GM23338 (cell line): ENCODE data around the gene ESR1. TPM values are rescaled to one million over a fixed set of nuclear protein-coding genes. Genes with fewer than 3 reads are reported as not detected.

Experiments used
- ATAC-seq: fragments of 200-7000 bp; cut with Tn5 transposase; 3 replicates; pipeline ENCODE4 v1.9.1; 2020
- DNase-seq: peaks from one replicate; pipeline ENCODE4 v3.0.0-alpha.2; 2015; ENCODE audit warnings: low spot score
- H2AFZ ChIP-seq: fragments of 200-600 bp; sonication (generic); 2 replicates; pipeline ENCODE4 v1.8.0; 2016; ENCODE audit warnings: antibody characterized with exemption, mild to moderate bottlenecking, moderate library complexity
- H3F3A ChIP-seq: fragments of 200-600 bp; sonication (generic); replicated peaks from 2 replicates; pipeline ENCODE4 v1.8.0; 2017; ENCODE audit warnings: antibody characterized with exemption, mixed run types, low read depth
- H3K27ac ChIP-seq: fragments of 200-600 bp; sonication (generic); 2 replicates; pipeline ENCODE4 v1.6.1; 2016; ENCODE audit warnings: low read depth
- H3K27me3 ChIP-seq: fragments of 200-600 bp; sonication (generic); 2 replicates; pipeline ENCODE4 v1.8.0; 2016; ENCODE audit warnings: mild to moderate bottlenecking, mixed run types, moderate library complexity; ENCODE audit not compliant: insufficient read depth
- H3K36me3 ChIP-seq: fragments of 200-600 bp; sonication (generic); 2 replicates; pipeline ENCODE4 v1.8.0; 2016; ENCODE audit warnings: mild to moderate bottlenecking; ENCODE audit not compliant: insufficient read depth
- H3K4me1 ChIP-seq: fragments of 200-600 bp; sonication (generic); 2 replicates; pipeline ENCODE4 v1.8.0; 2016; ENCODE audit warnings: mild to moderate bottlenecking, moderate library complexity; ENCODE audit not compliant: insufficient read depth
- H3K4me2 ChIP-seq: fragments of 200-600 bp; sonication (generic); 2 replicates; pipeline ENCODE4 v1.7.1; 2017; ENCODE audit warnings: mixed run types
- H3K4me3 ChIP-seq: fragments of 200-600 bp; sonication (generic); 2 replicates; pipeline ENCODE4 v1.6.1; 2016; ENCODE audit warnings: mixed run types
- H3K79me2 ChIP-seq: fragments of 200-600 bp; sonication (generic); replicated peaks from 2 replicates; pipeline ENCODE4 v1.8.0; 2017; ENCODE audit warnings: mild to moderate bottlenecking; ENCODE audit not compliant: insufficient read depth
- H3K9me2 ChIP-seq: fragments of 200-600 bp; sonication (generic); 2 replicates; pipeline ENCODE4 v1.8.0; 2017; ENCODE audit not compliant: insufficient read depth
- H4K20me1 ChIP-seq: fragments of 200-600 bp; sonication (generic); replicated peaks from 2 replicates; pipeline ENCODE4 v1.8.0; 2017; ENCODE audit warnings: mild to moderate bottlenecking; ENCODE audit not compliant: insufficient read depth
- H3K27ac Mint-ChIP-seq: 2 replicates; pipeline ENCODE4 v1.8.0; 2020; ENCODE audit warnings: inconsistent platforms, mild to moderate bottlenecking, moderate library complexity, mixed read lengths
- H3K27me3 Mint-ChIP-seq: 3 replicates; pipeline ENCODE4 v1.8.0; 2022; ENCODE audit warnings: low read depth, mild to moderate bottlenecking, moderate library complexity, mixed read lengths, inconsistent platforms; ENCODE audit not compliant: insufficient read depth, poor library complexity
- H3K36me3 Mint-ChIP-seq: 3 replicates; pipeline ENCODE4 v1.8.0; 2021; ENCODE audit warnings: low read depth, mild to moderate bottlenecking, inconsistent platforms, moderate library complexity, mixed read lengths
- H3K4me1 Mint-ChIP-seq: 3 replicates; pipeline ENCODE4 v1.8.0; 2020; ENCODE audit warnings: mild to moderate bottlenecking, inconsistent platforms, mixed read lengths
- H3K4me3 Mint-ChIP-seq: 3 replicates; pipeline ENCODE4 v1.8.0; 2021; ENCODE audit warnings: moderate library complexity, mild to moderate bottlenecking, inconsistent platforms, mixed read lengths
- H3K9me3 Mint-ChIP-seq: 3 replicates; pipeline ENCODE4 v1.8.0; 2020; ENCODE audit warnings: moderate library complexity, mild to moderate bottlenecking, inconsistent platforms, mixed read lengths
- CREB1 ChIP-seq: fragments of 250-450 bp; sonication (Bioruptor Pico); IDR thresholded peaks from 2 replicates; pipeline ENCODE4 v1.5.0; 2020; ENCODE audit warnings: low read depth, mild to moderate bottlenecking, moderate library complexity
- ETS1 ChIP-seq: IDR thresholded peaks from 2 replicates; pipeline ENCODE4 v1.6.1; 2016; ENCODE audit warnings: antibody characterized with exemption
- EZH2 ChIP-seq: fragments of 200-600 bp; sonication (generic); IDR thresholded peaks from one replicate; pipeline ENCODE4 v1.8.0; 2017; ENCODE audit warnings: antibody characterized with exemption, mild to moderate bottlenecking, low read depth; ENCODE audit not compliant: unreplicated experiment
- EZH2phosphoT487 ChIP-seq: fragments of 200-600 bp; sonication (generic); IDR thresholded peaks from one replicate; pipeline ENCODE4 v1.8.1; 2018; ENCODE audit warnings: antibody characterized with exemption; ENCODE audit not compliant: unreplicated experiment
- JUNB ChIP-seq: IDR thresholded peaks from one replicate; pipeline ENCODE4 v1.6.1; 2016; ENCODE audit warnings: antibody characterized with exemption; ENCODE audit not compliant: unreplicated experiment
- POLR2AphosphoS5 ChIP-seq: IDR thresholded peaks from 2 replicates; pipeline ENCODE4 v1.6.1; 2016; ENCODE audit warnings: antibody characterized with exemption, low read depth
- ZNF114 ChIP-seq: fragments of 250-450 bp; sonication (Bioruptor Pico); IDR thresholded peaks from 2 replicates; pipeline ENCODE4 v1.5.0; 2020; ENCODE audit warnings: mild to moderate bottlenecking, moderate library complexity
- ZNF331 ChIP-seq: fragments of 250-450 bp; sonication (Bioruptor Pico); IDR thresholded peaks from 2 replicates; pipeline ENCODE4 v1.5.0; 2020; ENCODE audit warnings: low read depth, mild to moderate bottlenecking, moderate library complexity
- polyA plus RNA-seq: library from polyadenylated mRNA; unstranded; fragments of >200 nt; fragmentation: Nextera tagmentation; extraction: Ambion mirVana; gene quantifications from 2 replicates; pipeline ENCODE4 v1.2.1, GENCODE V29; 2016
- total RNA-seq: library from RNA; depleted of rRNA; stranded (reverse); fragments of >200 nt; shearing (Covaris generic); gene quantifications from 2 replicates; pipeline ENCODE4 v1.2.3, GENCODE V29; 2014
- TF ChIP-seq, protein P1 (sequence below): IDR thresholded peaks from one replicate; pipeline ENCODE4 v1.6.1; 2018; ENCODE audit warnings: antibody characterized with exemption; ENCODE audit not compliant: unreplicated experiment

ESR1 gene
- total and polyA plus RNA-seq, 2 experiments from 2014 or later = 0.94 TPM; not detected in 1

- Histone ChIP-seq H3K27ac (no peak overlapping the region), H3F3A (no peaks in the 10 kb centered on the region), H3K9me2 (no peaks in the 10 kb centered on the region), H3K27me3 (no peaks in the 10 kb centered on the region), H3K79me2 (no peaks in the 10 kb centered on the region), H3K4me1 (peaks cover 8% of the 10 kb centered on the region), H4K20me1 (no peaks in the 10 kb centered on the region), H3K4me2 (no peak overlapping the region), H3K36me3 (no peaks in the 10 kb centered on the region), H3K4me3 (no peak overlapping the region), H2AFZ (0 out of 2 replicates have a peak overlapping the region, but pooled peaks have one; percentile 66)
- H3K4me3 Mint-ChIP-seq = no peak overlapping the region
- H3K27ac Mint-ChIP-seq = no peak overlapping the region
- H3K9me3 Mint-ChIP-seq = no peaks in the 10 kb centered on the region
- H3K36me3 Mint-ChIP-seq = no peaks in the 10 kb centered on the region
- DNase-seq (no peak), ATAC-seq (no peak)
- TF ChIP-seq, protein P1, sequence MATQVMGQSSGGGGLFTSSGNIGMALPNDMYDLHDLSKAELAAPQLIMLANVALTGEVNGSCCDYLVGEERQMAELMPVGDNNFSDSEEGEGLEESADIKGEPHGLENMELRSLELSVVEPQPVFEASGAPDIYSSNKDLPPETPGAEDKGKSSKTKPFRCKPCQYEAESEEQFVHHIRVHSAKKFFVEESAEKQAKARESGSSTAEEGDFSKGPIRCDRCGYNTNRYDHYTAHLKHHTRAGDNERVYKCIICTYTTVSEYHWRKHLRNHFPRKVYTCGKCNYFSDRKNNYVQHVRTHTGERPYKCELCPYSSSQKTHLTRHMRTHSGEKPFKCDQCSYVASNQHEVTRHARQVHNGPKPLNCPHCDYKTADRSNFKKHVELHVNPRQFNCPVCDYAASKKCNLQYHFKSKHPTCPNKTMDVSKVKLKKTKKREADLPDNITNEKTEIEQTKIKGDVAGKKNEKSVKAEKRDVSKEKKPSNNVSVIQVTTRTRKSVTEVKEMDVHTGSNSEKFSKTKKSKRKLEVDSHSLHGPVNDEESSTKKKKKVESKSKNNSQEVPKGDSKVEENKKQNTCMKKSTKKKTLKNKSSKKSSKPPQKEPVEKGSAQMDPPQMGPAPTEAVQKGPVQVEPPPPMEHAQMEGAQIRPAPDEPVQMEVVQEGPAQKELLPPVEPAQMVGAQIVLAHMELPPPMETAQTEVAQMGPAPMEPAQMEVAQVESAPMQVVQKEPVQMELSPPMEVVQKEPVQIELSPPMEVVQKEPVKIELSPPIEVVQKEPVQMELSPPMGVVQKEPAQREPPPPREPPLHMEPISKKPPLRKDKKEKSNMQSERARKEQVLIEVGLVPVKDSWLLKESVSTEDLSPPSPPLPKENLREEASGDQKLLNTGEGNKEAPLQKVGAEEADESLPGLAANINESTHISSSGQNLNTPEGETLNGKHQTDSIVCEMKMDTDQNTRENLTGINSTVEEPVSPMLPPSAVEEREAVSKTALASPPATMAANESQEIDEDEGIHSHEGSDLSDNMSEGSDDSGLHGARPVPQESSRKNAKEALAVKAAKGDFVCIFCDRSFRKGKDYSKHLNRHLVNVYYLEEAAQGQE = no peak
- TF ChIP-seq ZNF331 (CRISPR knock-in tag) (no peak), CREB1 (CRISPR knock-in tag) (no peak), EZH2phosphoT487 (no peak), ETS1 (no peak), EZH2 (no peak)
- peaks cover 2% of the 10 kb centered on the region for H3K27me3 Mint-ChIP-seq
- 0 out of 3 replicates have a peak, but pooled peaks cover 6% of the 10 kb centered on the region for H3K4me1 Mint-ChIP-seq
These were observed 303.7 kb downstream of the ESR1 start for GRCh38 chr6:152110886-152111820.

- peaks cover 8% of the 10 kb centered on the region for H3K4me1 ChIP-seq
- H3K4me3 ChIP-seq = no peak overlapping the region
- H3K4me2 ChIP-seq = no peak overlapping the region
- no peaks in the 10 kb centered on the region for H3K9me2 ChIP-seq
- no peaks in the 10 kb centered on the region for H3K36me3 Mint-ChIP-seq
- 0 out of 3 replicates have a peak, but pooled peaks cover 6% of the 10 kb centered on the region for H3K4me1 Mint-ChIP-seq
- ATAC-seq (no peak), DNase-seq (no peak)
- no peaks in the 10 kb centered on the region for H3K36me3 ChIP-seq
- no peaks in the 10 kb centered on the region for H3F3A ChIP-seq
- H3K4me3 Mint-ChIP-seq = no peak overlapping the region
- peaks cover 2% of the 10 kb centered on the region for H3K27me3 Mint-ChIP-seq
- no peaks in the 10 kb centered on the region for H4K20me1 ChIP-seq
- no peaks in the 10 kb centered on the region for H3K9me3 Mint-ChIP-seq
- H3K27ac Mint-ChIP-seq = no peak overlapping the region
- H3K27me3 ChIP-seq = no peaks in the 10 kb centered on the region
- no peak overlapping the region for H3K27ac ChIP-seq
- no peaks in the 10 kb centered on the region for H3K79me2 ChIP-seq
- peak overlapping the region; percentile 47; the same call in 1 of the 2 replicates for H2AFZ ChIP-seq
- no peak for TF ChIP-seq ZNF331 (CRISPR knock-in tag)
- TF ChIP-seq POLR2AphosphoS5 = no peak
- TF ChIP-seq EZH2 = no peak
- TF ChIP-seq, protein P1 = no peak
- no peak for TF ChIP-seq ZNF114 (CRISPR knock-in tag)
- no peak for TF ChIP-seq ETS1
- TF ChIP-seq JUNB = no peak
- no peak for TF ChIP-seq EZH2phosphoT487
These were observed 305.2 kb downstream of the ESR1 start for GRCh38 chr6:152112491-152113261.
